Fibroblast of skin of left quadriceps (primary cell): ENCODE results near the gene UCKL1.
"Not testable (repeated sequence)": the region's sequence is repeated elsewhere in the genome, so short reads cannot be mapped to it uniquely, and the experiment has no call there.

Experiments
- DNase-seq, 2 experiments: peaks; one replicate each; pipeline ENCODE4 v3.0.0-alpha.2; 2013; ENCODE audit warnings: low read depth in 2 of 2

Gene UCKL1

GRCh38 chr20:63955827-63956663 is at the start of gene UCKL1:
Gene UCKL1 (minus strand): TSS chr20:63956416. CDS start chr20:63956372, 44 bp downstream.
- DNase-seq, result peak; percentile 74 to 78

GRCh38 chr20:64005394-64005793 is 49.2 kb upstream of the UCKL1 start:
- DNase-seq, result no peak

GRCh38 chr20:64003960-64004725 is 47.9 kb upstream of the UCKL1 start:
- DNase-seq, result no peak

- no peak for DNase-seq
These were observed 45.4 kb upstream of the UCKL1 start for GRCh38 chr20:64001607-64002011.

- no peak for DNase-seq
These were observed 44.7 kb upstream of the UCKL1 start for GRCh38 chr20:64000906-64001305.

- DNase-seq, result no peak
These were observed 26.7 kb upstream of the UCKL1 start for GRCh38 chr20:63982937-63983336.

- DNase-seq, result peak; percentile 85 to 87
These were observed 24.9 kb upstream of the UCKL1 start, which contains the start of gene PRPF6 for GRCh38 chr20:63980806-63981728. Gene PRPF6 (plus strand): TSS chr20:63981132. CDS start chr20:63981246, 114 bp downstream.

- no peak for DNase-seq
These were observed 24.1 kb upstream of the UCKL1 start for GRCh38 chr20:63980317-63980805.

- DNase-seq, result no peak
These were observed 23.5 kb upstream of the UCKL1 start, which contains the start of gene SAMD10 for GRCh38 chr20:63979557-63980316. Gene SAMD10 (minus strand): TSS chr20:63979642. CDS start chr20:63979467, 175 bp downstream.

GRCh38 chr20:63979229-63979556 is 23.0 kb upstream of the UCKL1 start:
- DNase-seq, result no peak

GRCh38 chr20:63978319-63979228 is 22.4 kb upstream of the UCKL1 start:
- no peak for DNase-seq

GRCh38 chr20:63977739-63978276 is 21.6 kb upstream of the UCKL1 start:
- no peak for DNase-seq

- DNase-seq, result no peak
These were observed 20.9 kb upstream of the UCKL1 start for GRCh38 chr20:63976980-63977738.

GRCh38 chr20:63976511-63976910 is 20.3 kb upstream of the UCKL1 start:
- not testable (repeated sequence) for DNase-seq

- DNase-seq, result no peak
These were observed 18.4 kb upstream of the UCKL1 start for GRCh38 chr20:63974402-63975200.

GRCh38 chr20:63973636-63974401 is 17.6 kb upstream of the UCKL1 start:
- peak; percentile 44 to 54 for DNase-seq

GRCh38 chr20:63973160-63973479 is 16.9 kb upstream of the UCKL1 start:
- DNase-seq, result no peak
